ENCODE results near the gene KCNT2.
"Not testable (repeated sequence)": the region's sequence is repeated elsewhere in the genome, so short reads cannot be mapped to it uniquely, and the experiment has no call there.

The KCNT2 gene

GRCh38 chr1:196535727-196536126 is 72.5 kb downstream of the KCNT2 start:
- in situ Hi-C loops (cut with HindIII; ENCODE audit: low pct_ligation_motif_present, low pct_unique_long_range_greater_than_20kb, low sequenced_read_pairs): no loop called here
- DNase-seq: peak; percentile 53

GRCh38 chr1:196531737-196532524 is 76.3 kb downstream of the KCNT2 start:
- no peak for DNase-seq
- in situ Hi-C loops (cut with HindIII; ENCODE audit: low pct_ligation_motif_present, low pct_unique_long_range_greater_than_20kb, low sequenced_read_pairs): no loop called here

- in situ Hi-C loops (cut with HindIII; ENCODE audit: low pct_ligation_motif_present, low pct_unique_long_range_greater_than_20kb, low sequenced_read_pairs): no loop called here
- DNase-seq: no peak
Observed at GRCh38 chr1:196527919-196528318, 80.3 kb downstream of the KCNT2 start.

GRCh38 chr1:196522574-196523345 is 85.5 kb downstream of the KCNT2 start:
- DNase-seq; in situ Hi-C loops (cut with HindIII; ENCODE audit: low pct_ligation_motif_present, low pct_unique_long_range_greater_than_20kb, low sequenced_read_pairs): not testable (repeated sequence)

- in situ Hi-C loops (cut with HindIII; ENCODE audit: low pct_ligation_motif_present, low pct_unique_long_range_greater_than_20kb, low sequenced_read_pairs): no loop called here
- DNase-seq: no peak
Observed at GRCh38 chr1:196517193-196517592, 91.0 kb downstream of the KCNT2 start.

- in situ Hi-C loops (cut with HindIII; ENCODE audit: low pct_ligation_motif_present, low pct_unique_long_range_greater_than_20kb, low sequenced_read_pairs): no loop called here
Observed at GRCh38 chr1:196516373-196516772, 91.9 kb downstream of the KCNT2 start.

GRCh38 chr1:196515904-196516303 is 92.3 kb downstream of the KCNT2 start:
- DNase-seq: no peak

More at GRCh38 chr1:196516373-196516772, 91.9 kb downstream of the KCNT2 start:
- DNase-seq: no peak

DNA sequence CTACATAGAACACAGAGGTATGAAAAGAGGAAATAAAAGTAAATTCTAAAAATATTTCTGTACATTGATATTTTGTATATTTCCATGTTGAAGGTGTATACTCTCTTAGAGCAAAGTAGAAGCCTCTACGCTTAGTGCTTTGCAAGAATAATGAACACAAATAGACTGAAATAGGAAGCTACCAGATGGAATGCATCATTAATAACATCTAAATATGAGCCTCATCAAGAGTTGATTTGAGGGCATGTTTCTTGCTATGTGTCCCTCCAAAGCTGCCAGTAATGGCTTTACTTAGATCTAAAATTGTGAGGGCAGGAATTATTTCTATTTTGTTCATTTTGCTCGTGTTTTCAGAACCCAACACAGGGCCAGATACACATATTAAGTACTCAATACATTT is 94.4 kb downstream of the KCNT2 start:
- in situ Hi-C loops (cut with HindIII; ENCODE audit: low pct_ligation_motif_present, low pct_unique_long_range_greater_than_20kb, low sequenced_read_pairs): no loop called here
- no peak for DNase-seq

More at GRCh38 chr1:196515904-196516303, 92.3 kb downstream of the KCNT2 start:
- in situ Hi-C loops (cut with HindIII; ENCODE audit: low pct_ligation_motif_present, low pct_unique_long_range_greater_than_20kb, low sequenced_read_pairs): no loop called here

DNA sequence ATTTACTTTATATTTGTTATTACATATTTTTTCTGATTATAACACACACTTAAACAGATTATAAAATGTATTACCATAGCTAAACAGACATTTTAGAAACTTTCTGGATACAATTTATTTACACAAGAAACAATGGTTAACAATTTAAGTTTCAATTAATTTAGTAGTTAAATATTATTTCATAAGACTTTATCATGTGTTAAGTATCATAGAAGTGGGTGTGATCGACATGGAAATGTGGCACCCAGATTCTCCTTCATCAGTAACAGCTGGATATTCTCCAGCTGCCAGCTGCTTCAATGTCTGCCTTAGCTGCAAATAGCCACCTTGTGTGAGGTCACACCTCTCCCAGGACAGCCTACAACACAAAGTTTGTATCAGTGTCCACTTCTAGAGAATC is 97.8 kb downstream of the KCNT2 start:
- in situ Hi-C loops (cut with HindIII; ENCODE audit: low pct_ligation_motif_present, low pct_unique_long_range_greater_than_20kb, low sequenced_read_pairs): no loop called here
- DNase-seq: no peak

DNA sequence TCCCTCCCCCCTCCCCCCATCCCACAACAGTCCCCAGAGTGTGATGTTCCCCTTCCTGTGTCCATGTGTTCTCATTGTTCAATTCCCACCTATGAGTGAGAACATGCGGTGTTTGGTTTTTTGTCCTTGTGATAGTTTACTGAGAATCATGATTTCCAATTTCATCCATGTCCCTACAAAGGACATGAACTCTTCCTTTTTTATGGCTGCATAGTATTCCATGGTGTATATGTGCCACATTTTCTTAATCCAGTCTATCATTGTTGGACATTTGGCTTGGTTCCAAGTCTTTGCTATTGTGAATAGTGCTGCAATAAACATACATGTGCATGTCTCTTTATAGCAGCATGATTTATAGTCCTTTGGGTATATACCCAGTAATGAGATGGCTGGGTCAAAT is 104.0 kb downstream of the KCNT2 start:
- in situ Hi-C loops (cut with HindIII; ENCODE audit: low pct_ligation_motif_present, low pct_unique_long_range_greater_than_20kb, low sequenced_read_pairs); DNase-seq: not testable (repeated sequence)

- DNase-seq: no peak
- in situ Hi-C loops (cut with HindIII; ENCODE audit: low pct_ligation_motif_present, low pct_unique_long_range_greater_than_20kb, low sequenced_read_pairs): no loop called here
Observed at GRCh38 chr1:196502437-196502836, 105.8 kb downstream of the KCNT2 start.

DNA sequence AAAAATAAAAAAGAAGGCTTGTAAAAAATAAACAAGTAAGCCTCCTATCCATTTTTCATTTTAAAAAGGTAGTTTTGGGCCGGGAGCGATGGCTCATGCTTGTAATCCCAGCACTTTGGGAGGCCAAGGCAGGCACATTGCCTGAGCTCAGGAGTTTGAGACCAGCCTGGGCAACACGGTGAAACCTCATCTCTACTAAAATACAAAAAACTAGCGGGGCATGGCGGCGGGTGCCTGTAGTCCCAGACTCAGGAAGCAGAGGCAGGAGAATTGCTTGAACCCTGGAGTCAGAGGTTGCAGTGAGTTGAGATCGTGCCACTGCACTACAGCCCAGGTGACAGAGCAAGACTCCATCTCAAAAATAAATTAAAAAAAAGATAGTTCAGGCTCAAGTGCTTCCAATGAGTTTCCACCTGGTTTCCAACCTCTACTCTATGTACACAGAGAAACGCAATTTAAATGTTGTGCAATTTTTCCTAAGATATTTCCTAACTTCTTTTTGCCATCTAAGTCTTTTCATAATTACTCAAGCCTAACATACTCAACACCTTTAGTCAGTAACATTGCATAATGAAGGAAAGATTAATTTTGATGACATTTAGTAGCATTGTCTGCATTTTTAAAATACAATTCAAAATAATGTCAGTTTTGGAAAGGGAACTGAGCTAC is 106.3 kb downstream of the KCNT2 start:
- no peak for DNase-seq
- in situ Hi-C loops (cut with HindIII; ENCODE audit: low pct_ligation_motif_present, low pct_unique_long_range_greater_than_20kb, low sequenced_read_pairs): no loop called here

GRCh38 chr1:196497817-196498216 is 110.4 kb downstream of the KCNT2 start:
- in situ Hi-C loops (cut with HindIII; ENCODE audit: low pct_ligation_motif_present, low pct_unique_long_range_greater_than_20kb, low sequenced_read_pairs): no loop called here
- DNase-seq: no peak

DNA sequence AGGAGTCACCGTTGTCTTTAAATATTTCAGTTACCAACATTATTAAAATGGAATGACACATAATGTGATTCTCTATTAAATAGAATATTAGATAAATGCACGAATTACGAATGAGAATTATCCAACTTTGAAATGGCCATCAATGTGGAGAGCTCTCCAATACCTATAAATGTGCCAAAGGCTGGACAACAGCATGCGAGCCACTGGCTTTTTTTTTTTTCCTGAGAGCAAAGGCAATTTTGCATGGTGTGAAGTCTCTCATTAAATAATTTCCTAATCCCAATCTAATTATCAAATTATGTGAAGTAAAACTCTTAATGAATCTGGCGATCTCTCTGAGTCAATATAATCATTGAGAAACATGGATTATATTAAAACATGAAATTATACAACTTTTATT is 113.5 kb downstream of the KCNT2 start:
- in situ Hi-C loops (cut with HindIII; ENCODE audit: low pct_ligation_motif_present, low pct_unique_long_range_greater_than_20kb, low sequenced_read_pairs): no loop called here
- DNase-seq: no peak

DNA sequence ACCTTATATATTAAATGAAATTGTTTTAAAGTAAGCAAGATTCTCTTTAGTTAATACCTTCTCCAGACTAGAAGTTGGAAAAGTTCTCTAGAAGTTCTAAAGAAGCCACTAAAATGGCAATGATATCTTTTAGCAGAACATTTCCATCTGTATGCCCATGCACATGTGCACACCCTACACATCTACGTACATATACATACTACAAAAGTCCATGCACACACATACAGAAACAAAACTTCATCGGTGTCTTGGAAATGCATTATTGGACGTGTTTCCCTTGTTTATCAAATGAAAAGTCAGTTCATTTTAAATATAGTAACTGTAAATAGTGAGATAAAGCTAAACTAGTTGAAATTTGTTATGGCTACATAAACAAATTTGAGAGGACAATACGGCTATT is 114.4 kb downstream of the KCNT2 start:
- DNase-seq: no peak
- in situ Hi-C loops (cut with HindIII; ENCODE audit: low pct_ligation_motif_present, low pct_unique_long_range_greater_than_20kb, low sequenced_read_pairs): no loop called here

DNA sequence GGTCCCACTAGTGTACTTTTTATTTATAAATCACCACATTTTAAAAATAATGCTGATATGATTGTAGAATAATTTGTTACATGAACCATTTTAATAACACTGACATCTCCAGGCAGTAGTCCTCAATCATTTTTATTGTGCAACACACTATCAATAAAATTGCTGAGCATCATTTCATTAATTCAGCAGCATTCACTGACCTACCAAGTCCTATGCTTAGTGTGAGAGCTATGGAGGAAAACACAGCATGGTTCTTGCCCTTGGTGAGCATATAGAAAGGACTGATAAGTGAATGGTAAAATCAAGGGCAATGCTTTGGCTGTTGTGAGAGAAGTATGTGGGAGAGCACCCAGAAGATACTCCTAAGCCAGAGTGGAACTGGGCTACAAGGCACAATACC is 119.7 kb downstream of the KCNT2 start:
- in situ Hi-C loops (cut with HindIII; ENCODE audit: low pct_ligation_motif_present, low pct_unique_long_range_greater_than_20kb, low sequenced_read_pairs): no loop called here
- DNase-seq: no peak

DNA sequence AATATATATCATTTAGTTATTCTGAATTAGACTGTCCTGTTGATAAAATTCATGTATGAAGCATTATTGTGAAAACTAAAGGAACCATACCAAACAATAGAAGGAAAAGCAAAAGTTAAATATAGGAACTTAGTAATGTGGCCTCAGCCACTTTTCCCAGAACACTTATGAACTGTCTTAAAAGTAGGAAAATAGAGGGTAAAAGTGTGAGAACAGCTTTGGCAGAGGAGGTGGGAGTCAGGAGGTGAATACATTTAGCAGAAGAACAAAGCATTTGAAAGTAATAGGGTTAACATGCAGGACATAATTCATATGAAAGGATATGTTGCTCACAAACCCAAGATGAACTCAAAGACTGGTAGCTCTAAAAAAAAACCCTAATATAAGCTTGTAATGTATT is 121.9 kb downstream of the KCNT2 start:
- DNase-seq: no peak
- in situ Hi-C loops (cut with HindIII; ENCODE audit: low pct_ligation_motif_present, low pct_unique_long_range_greater_than_20kb, low sequenced_read_pairs): no loop called here

GRCh38 chr1:196481616-196482015 is 126.6 kb downstream of the KCNT2 start:
- no peak for DNase-seq
- in situ Hi-C loops (cut with HindIII; ENCODE audit: low pct_ligation_motif_present, low pct_unique_long_range_greater_than_20kb, low sequenced_read_pairs): no loop called here

- in situ Hi-C loops (cut with HindIII; ENCODE audit: low pct_ligation_motif_present, low pct_unique_long_range_greater_than_20kb, low sequenced_read_pairs): no loop called here
- no peak for DNase-seq
Observed at GRCh38 chr1:196477262-196477661, 131.0 kb downstream of the KCNT2 start.

Data from ACHN (cell line).